GM12878 (cell line): ENCODE data around the gene NSUN7. TPM values are rescaled to one million over a fixed set of nuclear protein-coding genes. Genes with fewer than 3 reads are reported as not detected.

ENCODE experiments used
- ATF3 ChIP-seq: IDR thresholded peaks from 2 replicates; pipeline ENCODE4 v1.6.1; 2011; ENCODE audit warnings: low read depth, mild to moderate bottlenecking, low read length, moderate library complexity, borderline replicate concordance; ENCODE audit errors: extremely low read depth
- BRCA1 ChIP-seq: IDR thresholded peaks from 2 replicates; pipeline ENCODE4 v1.6.1; 2011; ENCODE audit warnings: low read depth, low read length, improper control_type of control experiment
- CBFB ChIP-seq: IDR thresholded peaks from 2 replicates; pipeline ENCODE4 v1.6.1; 2016; ENCODE audit warnings: antibody characterized with exemption, low read depth
- CBX3 ChIP-seq: fragments of 200-600 bp; sonication (generic); IDR thresholded peaks from 2 replicates; pipeline ENCODE4 v1.6.1; 2016; ENCODE audit warnings: low read depth, borderline replicate concordance
- CEBPB ChIP-seq, 2 experiments: fragments of 150-350 bp in 1 of 2; IDR thresholded peaks; 2 replicates each; pipeline ENCODE4 v1.6.1; 2012 to 2014; ENCODE audit warnings: low read depth in 2 of 2, low read length in 2 of 2, borderline replicate concordance in 1 of 2, inconsistent platforms in 1 of 2
- EED ChIP-seq: sonication (generic); IDR thresholded peaks from 2 replicates; pipeline ENCODE4 v1.6.1; 2016; ENCODE audit warnings: antibody characterized with exemption, low read depth
- EP300 ChIP-seq, 2 experiments: fragments of 150-350 bp in 1 of 2; IDR thresholded peaks; 2 replicates each; pipeline ENCODE4 v1.6.1; 2011 to 2012; ENCODE audit warnings: low read depth in 2 of 2, low read length in 2 of 2, borderline replicate concordance in 1 of 2, improper control_type of control experiment in 1 of 2, inconsistent platforms in 1 of 2; ENCODE audit not compliant: control insufficient read depth in 1 of 2
- FOXK2 ChIP-seq: fragments of 450-650 bp; IDR thresholded peaks from 2 replicates; pipeline ENCODE4 v1.6.1; 2017; ENCODE audit warnings: mild to moderate bottlenecking, moderate library complexity
- HSF1 ChIP-seq: fragments of 150-350 bp; IDR thresholded peaks from 2 replicates; pipeline ENCODE4 v1.6.1; 2014; ENCODE audit warnings: mild to moderate bottlenecking, low read depth, low read length
- JUNB ChIP-seq: IDR thresholded peaks from 2 replicates; pipeline ENCODE4 v1.6.1; 2016; ENCODE audit warnings: antibody characterized with exemption, mild to moderate bottlenecking
- JUND ChIP-seq: IDR thresholded peaks from 2 replicates; pipeline ENCODE4 v1.6.1; 2012; ENCODE audit warnings: low read depth, mild to moderate bottlenecking, low read length, improper control_type of control experiment, moderate library complexity
- KDM1A ChIP-seq: fragments of 200-600 bp; sonication (generic); IDR thresholded peaks from 2 replicates; pipeline ENCODE4 v1.6.1; 2016; ENCODE audit warnings: borderline replicate concordance
- MTA2 ChIP-seq: fragments of 450-650 bp; IDR thresholded peaks from 2 replicates; pipeline ENCODE4 v1.6.1; 2016; ENCODE audit warnings: low read depth, mild to moderate bottlenecking, moderate library complexity
- MTA3 ChIP-seq: IDR thresholded peaks from 2 replicates; pipeline ENCODE4 v1.6.1; 2012; ENCODE audit warnings: low read length, inconsistent platforms, borderline replicate concordance
- NBN ChIP-seq: fragments of 450-650 bp; IDR thresholded peaks from 2 replicates; pipeline ENCODE4 v1.6.1; 2016
- NFXL1 ChIP-seq: fragments of 450-650 bp; IDR thresholded peaks from 2 replicates; pipeline ENCODE4 v1.6.1; 2017; ENCODE audit warnings: antibody characterized with exemption, mild to moderate bottlenecking, borderline replicate concordance
- RCOR1 ChIP-seq: conservative IDR thresholded peaks from 2 replicates; pipeline ENCODE4 v1.6.1; 2012; ENCODE audit warnings: low read depth, low read length, improper control_type of control experiment
- RELB ChIP-seq: fragments of 450-650 bp; IDR thresholded peaks from 2 replicates; pipeline ENCODE4 v1.6.1; 2017; ENCODE audit warnings: low read depth, mild to moderate bottlenecking, moderate library complexity
- REST ChIP-seq: IDR thresholded peaks from 2 replicates; pipeline ENCODE4 v1.6.1; 2012; ENCODE audit warnings: mild to moderate bottlenecking, low read depth, low read length
- RUNX3 ChIP-seq: IDR thresholded peaks from 2 replicates; pipeline ENCODE4 v1.6.1; 2012; ENCODE audit warnings: low read length, inconsistent platforms
- SMC3 ChIP-seq: IDR thresholded peaks from 2 replicates; pipeline ENCODE4 v1.6.1; 2011; ENCODE audit warnings: low read length, improper control_type of control experiment, borderline replicate concordance
- STAT1 ChIP-seq: fragments of 450-650 bp; conservative IDR thresholded peaks from 2 replicates; pipeline ENCODE4 v1.6.1; 2014; ENCODE audit warnings: antibody characterized with exemption, mild to moderate bottlenecking
- TCF7 ChIP-seq: IDR thresholded peaks from 2 replicates; pipeline ENCODE4 v1.6.1; 2014; ENCODE audit warnings: antibody characterized with exemption, borderline replicate concordance
- ZBTB33 ChIP-seq: fragments of 450-650 bp; IDR thresholded peaks from 2 replicates; pipeline ENCODE4 v1.6.1; 2017; ENCODE audit warnings: mild to moderate bottlenecking
- polyA plus RNA-seq, 11 experiments: library from polyadenylated mRNA; depleted of rRNA in 4 of 11; unstranded in 6 of 11; stranded (reverse) in 5 of 11; fragments of >200 nt; fragmentation: Nextera tagmentation in 4 of 11; fragmentation: Illumina TruSeq in 1 of 11; extraction: Ambion mirVana in 4 of 11; extraction: Trizol in 1 of 11; gene quantifications; 1 replicate in 1 of 11; 2 replicates in 10 of 11; pipeline versions ENCODE4 v1.2.1 to v1.2.3, GENCODE V29; 2011 to 2016; ENCODE audit warnings: inconsistent platforms in 2 of 11, missing spikeins in 2 of 11, low read depth in 1 of 11
- total RNA-seq, 4 experiments: library from RNA; depleted of rRNA in 3 of 4; stranded (reverse); fragments of >200 nt in 3 of 4; fragmentation: Illumina TruSeq in 1 of 4; extraction: Trizol in 1 of 4; gene quantifications; 2 replicates each; pipeline versions ENCODE4 v1.2.1 to v1.2.3, GENCODE V29; 2013 to 2021

Gene NSUN7
- total and polyA plus RNA-seq, 10 of the 15 experiments (the other 5 are each of a cell fraction or from before 2014, with no cell fraction given) = 0.02 to 0.21 (median 0.15) TPM; not detected in 3

GRCh38 chr4:40721730-40722171 is 28.0 kb upstream of the NSUN7 start (continued):
- TF ChIP-seq HSF1 (no peak), CEBPB (IDR thresholded peaks at IDR 0.05; ENCODE audit: borderline replicate concordance in 1 of 2, low read depth in 2 of 2, low read length in 2 of 2) (no peak), CBX3 (no peak), SMC3 (no peak), JUNB (0 out of 2 replicates have a peak, but pooled peaks have one; percentile 27), JUND (no peak), NBN (no peak), STAT1 (no peak), REST (no peak), ZBTB33 (no peak), MTA3 (no peak), EP300 (IDR thresholded peaks at IDR 0.05; ENCODE audit: borderline replicate concordance in 1 of 2, control insufficient read depth in 1 of 2, low read depth in 2 of 2, low read length in 2 of 2) (0 out of 4 replicates have a peak, but pooled peaks of 1 of the 2 experiments have one; percentile 24), TCF7 (no peak), RUNX3 (peak; percentile 26; the same call in 1 of the 2 replicates), EED (peak; percentile 22; the same call in 1 of the 2 replicates), RCOR1 (no peak), KDM1A (no peak), FOXK2 (no peak), ATF3 (no peak), MTA2 (no peak), NFXL1 (no peak), CBFB (no peak), BRCA1 (no peak), RELB (no peak)
